ENCODE results near the gene TSPAN2.

TSPAN2 gene

GRCh38 chr1:115112496-115113375 is 23.4 kb upstream of the TSPAN2 start:
- no peak for DNase-seq

- DNase-seq: no peak
Measured at GRCh38 chr1:115107516-115108260, 18.4 kb upstream of the TSPAN2 start.

GRCh38 chr1:115105831-115106230 is 16.5 kb upstream of the TSPAN2 start:
- no peak for DNase-seq

- no peak for DNase-seq
Measured at GRCh38 chr1:115099693-115100050, 10.4 kb upstream of the TSPAN2 start.

- peak; percentile 25 for DNase-seq
Measured at GRCh38 chr1:115098979-115099692, 9.8 kb upstream of the TSPAN2 start.

GRCh38 chr1:115092175-115092574 is 2.9 kb upstream of the TSPAN2 start:
- DNase-seq: no peak

GRCh38 chr1:115091572-115091971 is 2.3 kb upstream of the TSPAN2 start:
- no peak for DNase-seq

- no peak for DNase-seq
Measured at GRCh38 chr1:115090956-115091355, 1.7 kb upstream of the TSPAN2 start.

- no peak for DNase-seq
Measured at GRCh38 chr1:115090540-115090939, 1.2 kb upstream of the TSPAN2 start.

GRCh38 chr1:115090186-115090490 is 835 bp upstream of the TSPAN2 start:
- no peak for DNase-seq

GRCh38 chr1:115088871-115089419 is 358 bp downstream of the TSPAN2 start:
- DNase-seq: no peak

GRCh38 chr1:115088115-115088778 is 1.1 kb downstream of the TSPAN2 start:
- no peak for DNase-seq

- DNase-seq: no peak
Measured at GRCh38 chr1:115086176-115086830, 3.0 kb downstream of the TSPAN2 start.

GRCh38 chr1:115084902-115085511 is 4.3 kb downstream of the TSPAN2 start:
- no peak for DNase-seq

GRCh38 chr1:115082949-115083348 is 6.4 kb downstream of the TSPAN2 start:
- no peak for DNase-seq

- DNase-seq: no peak
Measured at GRCh38 chr1:115078708-115079107, 10.6 kb downstream of the TSPAN2 start.

- no peak for DNase-seq
Measured at GRCh38 chr1:115077984-115078330, 11.3 kb downstream of the TSPAN2 start.

GRCh38 chr1:115077286-115077983 is 11.9 kb downstream of the TSPAN2 start:
- DNase-seq: no peak

- no peak for DNase-seq
Measured at GRCh38 chr1:115076384-115076915, 12.9 kb downstream of the TSPAN2 start.

- no peak for DNase-seq
Measured at GRCh38 chr1:115074839-115075534, 14.3 kb downstream of the TSPAN2 start.
